ENCODE data around the gene AEBP1.

Gene AEBP1

DNA sequence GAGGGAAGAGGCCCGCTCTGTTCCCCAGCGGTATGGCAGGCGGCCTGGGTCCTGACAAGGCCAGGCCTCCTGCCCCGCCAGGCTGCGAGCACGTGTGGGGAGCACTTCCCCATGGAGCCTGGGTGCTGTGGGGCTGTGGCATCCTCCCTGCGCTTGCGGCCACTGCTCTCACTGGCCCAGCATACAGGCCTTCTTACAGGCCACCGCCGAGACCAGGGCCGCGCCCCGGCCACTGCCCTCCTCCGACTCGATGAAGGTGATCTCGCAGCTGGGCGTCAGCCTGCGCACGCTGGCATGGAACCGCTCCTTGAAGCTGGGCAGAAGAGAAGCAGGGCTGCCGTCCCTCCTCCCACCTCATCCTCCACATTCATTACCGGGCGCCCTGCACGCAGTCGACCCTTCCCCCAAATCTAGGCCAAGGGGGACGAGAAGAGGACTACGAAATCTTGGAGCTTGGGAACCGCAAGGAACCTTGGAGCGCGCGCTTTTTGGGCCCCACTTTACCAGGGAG, 40.9 kb downstream of the AEBP1 start:
- DNase-seq = no peak

DNA sequence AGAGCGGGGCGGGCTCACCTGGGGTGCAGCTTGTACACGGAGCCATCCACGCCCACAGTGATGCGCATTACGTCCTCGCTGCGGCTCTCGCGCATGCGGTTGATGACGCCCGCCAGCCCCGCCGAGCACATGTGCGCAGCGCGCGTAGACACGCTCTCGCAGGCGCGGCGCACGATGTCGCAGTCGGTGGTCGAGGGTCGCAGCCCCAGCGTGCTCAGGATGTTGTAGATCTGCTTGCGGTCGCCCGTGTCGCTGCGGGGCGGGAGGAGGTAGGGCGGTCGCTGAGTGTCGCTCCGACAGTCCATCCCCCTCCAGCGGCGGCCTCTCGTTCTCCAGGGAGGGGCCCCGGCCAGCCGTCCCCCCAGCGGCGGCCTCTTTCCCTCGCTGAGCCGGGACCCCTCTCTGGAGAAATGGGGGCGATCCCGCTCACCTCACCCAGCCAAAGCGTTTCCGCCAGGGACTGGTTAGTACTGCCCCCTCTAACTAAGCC, 41.4 kb downstream of the AEBP1 start:
- DNase-seq = peak; percentile 37

DNA sequence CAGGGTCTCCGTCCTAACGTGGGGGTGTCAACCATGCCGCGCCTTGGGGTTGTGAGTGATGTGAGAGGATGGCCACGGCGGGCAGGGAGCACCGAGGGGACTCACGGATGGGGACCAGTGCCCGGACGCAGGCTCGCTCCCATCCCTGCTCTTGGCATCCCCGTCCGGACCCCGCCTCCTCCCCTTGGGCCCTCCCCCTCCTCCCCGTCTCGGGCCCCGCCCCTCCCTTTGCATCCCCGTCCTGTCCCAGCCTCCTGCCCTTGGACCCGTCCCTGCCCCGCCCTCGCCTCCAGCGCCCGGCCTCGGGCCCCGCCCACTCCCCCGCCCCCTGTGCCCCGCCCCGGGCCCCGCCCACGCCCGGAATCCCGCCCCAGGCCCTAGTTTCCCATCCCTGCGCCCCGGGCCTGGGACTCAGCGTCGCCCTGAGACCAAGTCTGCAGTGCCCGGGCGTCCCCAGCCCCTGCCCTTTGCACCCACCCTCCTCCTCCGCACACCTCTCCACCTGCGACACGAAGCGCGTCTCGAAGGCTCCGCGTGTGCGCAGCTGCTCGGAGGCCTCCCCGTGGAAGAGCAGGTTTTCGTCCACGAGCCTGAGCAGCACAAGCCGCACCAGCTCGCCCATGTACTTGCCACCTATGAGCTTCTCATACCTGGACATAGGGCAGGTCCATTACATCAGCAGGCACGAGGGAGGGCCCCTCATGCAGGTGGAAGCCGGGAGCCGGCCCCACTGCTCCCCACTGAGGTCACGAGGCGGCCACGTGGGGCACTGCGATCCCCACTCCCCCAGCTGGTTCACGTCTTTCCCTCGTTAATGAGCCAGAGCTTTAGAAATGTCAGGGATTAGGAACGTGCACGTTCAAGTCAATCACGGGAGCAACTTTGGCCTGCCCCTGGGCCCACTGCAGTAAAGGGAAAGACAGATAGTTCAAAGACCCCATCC, 42.1 kb downstream of the AEBP1 start:
- DNase-seq = peak; percentile 67

DNA sequence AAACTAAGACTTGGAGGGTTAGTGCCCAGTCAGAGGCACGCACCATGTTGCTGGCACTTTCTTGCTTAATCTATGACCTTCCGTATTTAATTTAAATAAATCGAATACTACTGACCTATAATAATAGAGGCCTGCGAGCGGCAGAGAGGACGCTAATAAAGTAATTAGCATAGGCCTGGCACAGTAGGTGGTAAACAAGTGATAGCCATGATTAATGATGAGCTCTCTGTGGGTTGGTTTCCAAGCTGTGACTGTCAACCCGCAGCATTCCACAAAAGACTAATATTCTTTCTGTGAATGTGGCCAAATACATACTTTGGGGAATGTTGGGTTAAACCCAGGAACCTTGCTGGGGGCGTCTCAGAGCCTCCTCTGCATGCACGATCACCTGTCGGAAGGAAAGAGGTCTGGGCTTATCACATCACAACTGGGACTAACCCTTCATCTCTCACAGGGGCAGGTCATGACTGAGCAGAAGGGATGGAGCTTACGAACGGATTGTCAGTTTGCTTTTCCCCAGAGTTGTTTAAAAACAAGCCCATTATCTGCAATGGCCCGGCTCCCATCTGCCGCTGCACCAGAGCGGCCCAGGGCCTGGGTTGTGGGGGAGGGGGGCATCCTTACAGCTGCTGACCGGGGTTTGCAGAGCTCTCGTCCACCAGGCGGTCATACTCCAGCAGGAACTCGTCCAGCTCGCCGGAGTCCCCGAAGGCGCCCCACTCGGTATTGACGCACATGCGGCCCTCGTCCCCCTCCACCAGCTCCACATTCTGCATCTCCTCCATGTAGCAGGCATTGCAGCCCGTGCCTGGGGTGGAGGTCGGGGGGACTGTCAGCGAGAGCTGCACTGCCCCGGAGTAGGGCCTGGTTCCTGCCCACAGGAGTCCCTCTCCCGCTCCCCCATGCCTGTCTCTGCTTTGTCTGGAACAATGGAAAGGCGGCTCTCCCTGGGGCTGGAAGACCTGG, 43.2 kb downstream of the AEBP1 start:
- DNase-seq = no peak

DNA sequence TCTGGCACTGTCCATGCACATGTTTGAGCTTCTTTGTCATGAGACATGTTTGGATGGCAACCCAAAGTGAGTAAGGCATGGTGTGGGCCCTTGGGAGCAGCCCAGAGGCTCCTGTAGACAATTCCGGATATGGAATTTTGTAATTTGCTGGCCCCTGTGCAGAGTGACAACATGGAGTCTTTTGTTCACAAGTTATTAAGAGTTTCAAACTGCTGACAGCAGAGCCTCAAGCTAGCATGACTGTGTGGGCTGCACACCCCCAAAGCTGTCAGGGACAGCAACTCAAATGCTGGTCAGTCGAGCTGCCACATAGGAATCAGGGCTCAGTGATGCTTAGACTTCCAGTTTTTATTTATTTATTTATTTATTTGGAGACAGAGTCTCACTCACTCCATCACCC, 44.0 kb downstream of the AEBP1 start:
- DNase-seq = no peak

DNA sequence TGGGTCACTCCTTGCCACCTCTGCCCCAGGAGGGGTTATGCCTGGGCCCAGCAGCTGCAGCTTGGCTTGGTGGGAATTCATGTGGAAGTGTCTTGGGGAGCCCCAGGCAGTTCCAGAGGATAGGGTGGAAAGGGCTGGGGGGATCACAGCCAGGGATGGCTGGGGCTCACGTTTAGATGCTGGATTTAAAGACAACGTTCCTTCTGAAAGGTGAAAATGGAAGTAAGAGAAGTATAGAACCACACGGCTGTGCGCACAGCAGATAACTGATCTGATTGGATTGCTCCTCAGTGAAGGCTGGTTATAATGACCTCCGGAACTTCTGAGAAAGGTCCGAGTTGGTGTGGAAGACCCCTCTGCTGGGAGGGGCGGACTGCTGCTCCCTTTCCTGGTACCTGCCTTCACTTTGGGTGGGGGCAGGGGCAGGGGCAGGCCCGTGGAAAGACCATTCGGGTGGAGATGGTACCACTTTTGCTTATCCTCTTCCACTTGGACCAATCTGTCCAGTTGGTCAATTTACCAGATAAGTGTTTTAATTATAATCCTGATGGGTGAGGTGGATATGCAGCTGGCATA, 44.9 kb downstream of the AEBP1 start:
- no peak for DNase-seq

DNA sequence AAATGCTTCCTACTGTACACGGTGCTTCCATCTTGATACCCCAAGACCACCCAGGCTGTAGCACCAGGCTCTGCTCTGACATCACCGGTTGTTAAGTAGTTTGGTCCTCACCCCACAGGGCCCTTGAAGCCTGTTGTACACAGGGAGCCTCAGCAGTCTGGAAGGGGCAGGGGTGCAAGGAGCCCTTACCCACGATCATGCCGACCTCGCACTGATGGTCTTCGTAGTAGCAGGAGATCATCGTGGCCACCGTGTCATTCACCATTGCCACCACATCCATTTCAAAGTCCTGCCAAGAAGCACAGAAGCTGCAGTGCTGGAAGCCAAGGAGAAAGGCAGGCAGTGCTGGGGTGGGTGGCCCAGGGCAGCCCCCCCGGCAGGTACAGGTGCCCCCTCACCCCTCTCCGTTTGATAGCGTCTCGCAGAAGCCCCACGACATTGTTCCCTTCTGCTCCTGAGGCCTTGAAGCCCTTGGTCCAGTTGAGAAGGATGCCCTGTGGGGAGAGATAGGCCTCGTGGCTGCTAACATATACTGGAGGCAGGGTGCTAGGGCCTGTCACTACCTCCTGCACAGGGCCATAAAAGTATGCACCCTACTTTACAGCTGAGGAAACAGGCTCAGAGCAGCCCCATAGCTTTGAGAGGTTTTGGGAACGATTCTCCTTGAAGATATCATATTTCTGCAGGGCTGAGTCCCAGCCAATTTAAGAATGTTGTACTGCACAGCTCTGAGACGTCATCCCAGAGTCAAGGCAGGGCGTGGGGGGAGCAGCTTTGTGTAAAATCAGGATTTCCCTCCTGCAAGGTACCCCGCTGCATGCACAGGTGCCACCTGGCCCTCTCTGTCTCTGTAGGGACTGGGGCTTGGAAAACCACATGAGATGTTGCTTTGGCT, 45.7 kb downstream of the AEBP1 start:
- no peak for DNase-seq

DNA sequence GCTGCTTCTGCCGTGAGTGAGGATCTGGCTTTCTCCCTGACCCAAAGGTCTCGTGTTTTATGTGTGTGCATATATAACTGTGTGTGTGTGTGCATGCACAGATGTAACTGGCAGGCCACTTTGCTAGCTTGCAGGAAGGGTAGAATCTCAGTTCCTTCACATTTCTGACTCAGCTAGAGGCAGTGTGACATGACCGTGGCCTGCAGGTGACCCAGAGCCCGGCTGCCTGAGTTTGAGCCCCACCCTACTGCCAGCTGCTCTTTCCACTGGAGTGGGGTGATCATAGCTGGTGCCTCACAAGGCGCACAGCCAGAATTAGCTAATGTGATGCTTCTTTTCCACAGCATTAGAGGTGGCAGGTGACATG, 46.3 kb downstream of the AEBP1 start:
- no peak for DNase-seq

DNA sequence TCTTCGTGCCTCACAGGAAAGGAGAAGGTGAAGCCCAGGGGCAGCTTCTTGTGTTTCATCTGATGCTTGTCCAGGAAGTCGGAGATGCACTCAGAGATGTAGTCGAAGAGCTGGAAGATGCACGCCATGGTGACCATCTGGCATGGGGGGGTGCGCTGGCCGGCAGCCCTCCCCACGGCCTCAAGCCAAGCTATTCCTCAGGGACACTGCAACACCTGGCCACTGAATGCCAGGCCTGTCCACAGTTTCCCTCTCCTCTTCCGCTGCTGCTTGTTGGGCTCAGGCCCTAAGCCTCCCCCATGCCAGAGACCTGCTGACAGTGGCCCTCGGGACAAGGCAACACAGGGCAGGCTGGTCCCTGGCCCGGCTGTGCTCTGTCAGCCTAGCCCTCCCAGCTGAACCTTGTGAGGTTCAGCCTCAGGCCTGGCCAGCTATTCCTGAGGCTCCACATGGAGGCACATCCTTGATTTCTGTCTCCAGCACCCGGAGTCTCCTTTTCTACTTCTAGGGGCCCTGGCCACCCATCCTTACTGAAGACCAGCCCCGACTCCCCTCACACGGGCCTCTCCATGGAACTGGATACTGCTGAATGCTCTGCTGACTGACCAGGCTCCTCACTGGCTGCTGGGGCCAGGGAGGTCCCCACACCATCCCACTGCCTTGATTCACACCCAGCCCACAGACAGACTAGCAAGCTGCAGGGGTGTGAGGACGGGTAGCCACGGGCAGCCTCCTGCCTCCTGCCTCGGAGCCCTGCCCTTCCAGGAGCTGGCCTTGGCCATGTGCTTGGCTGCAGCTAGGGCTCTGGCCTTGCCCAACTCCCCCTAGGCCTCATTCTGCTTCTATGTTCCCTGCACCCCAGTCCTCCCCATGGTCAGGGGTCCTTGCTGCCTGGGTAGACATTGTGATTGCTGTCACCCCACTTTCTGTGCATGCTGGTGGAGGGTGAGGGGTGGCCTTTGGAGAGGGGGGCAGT, 47.1 kb downstream of the AEBP1 start:
- no peak for DNase-seq

DNA sequence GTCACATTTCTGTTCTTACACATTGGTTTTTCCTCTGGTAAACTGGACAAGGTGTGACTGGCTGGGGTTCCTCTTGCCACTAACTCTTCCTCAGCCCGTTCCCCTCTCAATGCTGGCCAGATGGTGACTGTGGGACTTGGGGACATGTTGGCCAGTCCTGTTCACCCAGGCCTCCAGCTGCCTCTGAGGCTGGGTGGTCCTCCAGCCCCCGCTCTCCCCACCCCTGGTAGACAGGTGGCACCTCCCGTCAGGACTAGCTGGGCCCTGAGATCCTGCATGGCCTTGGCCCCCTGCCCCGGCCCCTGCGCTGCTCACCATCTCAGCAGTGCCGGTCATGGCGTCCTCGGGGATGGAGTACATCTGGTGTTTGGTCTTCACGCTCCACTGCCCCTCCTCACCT, 47.8 kb downstream of the AEBP1 start:
- DNase-seq = no peak

DNA sequence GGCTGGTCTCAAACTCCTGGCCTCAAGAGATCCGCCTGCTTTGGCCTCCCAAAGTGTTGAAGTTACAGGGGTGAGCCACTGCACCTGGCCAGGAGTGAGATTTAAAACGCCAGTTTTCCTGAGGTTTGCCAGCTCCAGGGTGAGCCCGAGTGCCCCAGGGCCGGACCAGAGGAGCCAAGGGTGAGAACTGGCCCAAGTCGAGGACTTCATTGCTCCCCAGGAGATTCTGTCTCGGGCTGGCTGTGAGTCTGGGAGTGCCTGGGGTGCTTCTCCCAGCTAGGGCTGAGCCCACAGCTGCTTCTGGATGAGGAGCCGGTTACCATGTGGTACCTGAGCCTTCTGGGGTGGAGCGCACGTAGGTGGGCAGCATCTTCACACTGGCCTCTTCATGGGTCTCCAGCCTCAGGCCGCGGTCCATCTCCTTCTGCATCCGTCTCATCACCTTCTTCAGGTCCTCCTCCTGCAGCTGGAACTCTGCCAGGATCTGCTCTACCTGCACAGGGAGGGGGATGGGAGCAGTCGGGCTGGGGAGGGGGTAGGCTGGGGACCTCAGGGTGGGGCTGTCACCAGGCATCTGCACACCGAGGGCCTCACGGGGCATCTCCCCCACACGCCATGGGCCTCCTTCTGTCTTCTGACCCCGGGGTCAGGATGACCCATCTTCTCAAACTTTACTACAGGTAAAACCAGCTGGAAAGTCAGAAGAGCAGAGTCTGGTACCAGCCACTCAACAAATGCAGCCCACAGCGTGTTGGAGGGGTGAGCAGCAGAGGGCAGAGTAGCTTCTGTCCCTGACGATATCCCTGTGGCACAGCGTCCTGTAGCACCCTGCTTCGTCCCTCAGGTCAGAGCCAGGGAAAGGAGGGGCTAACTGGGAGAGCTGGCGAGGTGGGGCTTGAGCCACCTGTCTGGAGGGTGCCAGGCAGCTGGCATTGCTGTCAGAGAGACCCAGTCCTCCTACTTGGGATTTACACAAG, 49.1 kb downstream of the AEBP1 start:
- DNase-seq = no peak

DNA sequence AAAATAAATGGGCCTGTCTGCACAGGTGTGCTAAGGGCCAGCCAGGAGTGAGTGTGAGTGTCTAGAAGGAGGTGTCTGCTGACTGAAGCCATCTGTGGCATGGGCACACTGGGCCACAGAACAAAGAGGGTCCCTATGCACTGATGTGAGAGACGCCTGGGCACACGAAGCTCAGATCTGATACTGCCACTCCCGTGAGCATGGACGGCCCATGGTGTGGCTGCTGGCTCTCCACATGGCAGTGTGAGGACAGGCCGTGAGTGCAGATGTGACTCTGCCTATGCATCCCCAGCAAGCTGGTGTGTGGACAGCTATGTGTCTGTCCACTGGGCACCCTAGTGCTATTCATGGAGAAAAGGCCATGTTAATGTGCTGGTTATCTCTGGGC, 49.8 kb downstream of the AEBP1 start:
- no peak for DNase-seq

DNA sequence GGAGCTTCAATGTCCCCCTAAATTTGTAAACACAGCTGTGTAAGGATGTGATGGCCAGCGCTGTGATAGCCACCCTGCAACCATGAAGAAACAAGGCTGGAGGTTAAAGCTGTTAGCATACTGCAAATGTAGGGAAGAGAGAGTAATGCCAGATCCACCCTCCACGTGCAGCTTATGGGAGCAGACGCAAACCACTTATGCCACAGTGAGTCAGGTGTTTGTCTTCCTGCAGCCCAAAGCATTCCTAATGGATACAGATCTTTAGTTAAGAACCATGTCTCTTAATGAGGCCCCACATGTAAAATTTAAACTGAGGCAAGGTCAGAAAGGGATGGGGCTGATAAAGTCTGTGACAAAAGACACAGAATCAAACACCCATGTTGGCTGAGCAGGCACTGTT, 50.6 kb downstream of the AEBP1 start:
- no peak for DNase-seq

DNA sequence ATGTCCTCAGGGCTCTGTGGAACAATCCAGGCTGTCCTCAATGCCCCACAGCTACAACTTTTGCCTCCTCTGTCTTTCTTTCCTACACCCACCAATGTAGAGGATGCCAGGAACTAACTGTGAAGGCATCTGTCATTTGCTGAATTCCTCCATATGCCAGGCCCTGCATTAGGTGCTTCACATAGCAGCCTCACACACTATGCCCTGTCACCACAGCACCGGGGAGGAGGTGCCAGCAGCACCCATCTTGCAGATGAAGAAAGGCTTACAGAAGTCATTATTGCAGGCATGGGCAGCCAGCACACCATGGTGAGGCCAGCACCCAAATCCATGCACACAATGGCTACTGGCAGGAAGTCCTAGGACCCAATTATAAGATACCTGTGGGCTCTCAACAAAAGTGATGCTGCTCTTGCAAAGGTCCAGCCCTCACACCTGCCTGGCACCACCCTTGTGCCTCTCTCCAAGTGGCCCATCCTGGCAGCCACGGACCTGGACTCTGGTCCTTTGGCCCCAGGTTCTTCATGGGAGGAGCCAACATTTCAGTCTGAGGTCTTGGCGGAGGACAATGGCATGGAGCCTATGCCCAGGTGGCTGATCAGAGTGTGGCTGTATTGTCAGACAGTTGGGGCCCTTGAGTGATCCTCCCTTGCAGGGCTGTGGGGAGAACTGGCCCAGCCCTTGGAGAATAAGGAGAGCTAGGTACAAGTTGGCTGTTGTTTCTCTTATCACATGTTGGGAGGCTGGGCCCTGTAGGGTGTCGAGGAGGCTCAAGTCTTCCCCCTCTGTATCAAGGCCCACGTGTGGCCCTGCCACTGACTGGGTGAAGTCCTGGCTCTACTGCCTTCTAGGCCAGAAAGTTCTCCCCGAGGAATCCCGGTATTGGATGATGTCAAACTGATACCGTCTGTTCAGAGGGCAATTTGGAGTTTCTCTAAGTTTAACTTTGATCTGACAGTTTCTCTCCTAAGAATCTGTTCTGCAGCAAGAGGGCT, 51.3 kb downstream of the AEBP1 start:
- no peak for DNase-seq

DNA sequence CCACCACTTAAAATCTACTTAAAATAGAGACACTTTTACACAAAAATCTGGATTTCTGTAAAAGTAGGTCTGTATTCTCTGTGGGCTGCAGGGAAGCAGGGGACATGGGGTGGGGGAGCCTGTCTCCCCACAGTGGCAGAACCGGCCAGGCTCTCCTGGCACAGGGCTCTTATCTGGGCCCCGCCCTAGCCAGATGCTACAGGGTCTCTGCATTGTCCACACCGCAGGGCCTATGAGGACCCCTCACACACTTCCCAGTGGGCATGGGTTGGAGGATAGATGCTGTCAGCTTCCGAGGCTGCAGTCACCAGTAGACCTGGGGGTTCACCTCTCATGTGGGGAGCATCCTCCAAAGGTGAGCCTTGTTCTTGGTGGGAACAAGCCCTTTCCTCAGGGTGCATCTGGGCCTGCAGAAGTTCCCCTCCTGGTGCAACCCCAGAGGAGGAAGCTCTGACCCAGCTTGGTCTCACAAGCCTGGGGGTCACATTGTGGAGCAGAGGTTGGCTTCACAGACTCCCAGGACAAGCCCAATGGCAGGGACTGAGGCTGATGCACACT, 52.4 kb downstream of the AEBP1 start:
- no peak for DNase-seq

DNA sequence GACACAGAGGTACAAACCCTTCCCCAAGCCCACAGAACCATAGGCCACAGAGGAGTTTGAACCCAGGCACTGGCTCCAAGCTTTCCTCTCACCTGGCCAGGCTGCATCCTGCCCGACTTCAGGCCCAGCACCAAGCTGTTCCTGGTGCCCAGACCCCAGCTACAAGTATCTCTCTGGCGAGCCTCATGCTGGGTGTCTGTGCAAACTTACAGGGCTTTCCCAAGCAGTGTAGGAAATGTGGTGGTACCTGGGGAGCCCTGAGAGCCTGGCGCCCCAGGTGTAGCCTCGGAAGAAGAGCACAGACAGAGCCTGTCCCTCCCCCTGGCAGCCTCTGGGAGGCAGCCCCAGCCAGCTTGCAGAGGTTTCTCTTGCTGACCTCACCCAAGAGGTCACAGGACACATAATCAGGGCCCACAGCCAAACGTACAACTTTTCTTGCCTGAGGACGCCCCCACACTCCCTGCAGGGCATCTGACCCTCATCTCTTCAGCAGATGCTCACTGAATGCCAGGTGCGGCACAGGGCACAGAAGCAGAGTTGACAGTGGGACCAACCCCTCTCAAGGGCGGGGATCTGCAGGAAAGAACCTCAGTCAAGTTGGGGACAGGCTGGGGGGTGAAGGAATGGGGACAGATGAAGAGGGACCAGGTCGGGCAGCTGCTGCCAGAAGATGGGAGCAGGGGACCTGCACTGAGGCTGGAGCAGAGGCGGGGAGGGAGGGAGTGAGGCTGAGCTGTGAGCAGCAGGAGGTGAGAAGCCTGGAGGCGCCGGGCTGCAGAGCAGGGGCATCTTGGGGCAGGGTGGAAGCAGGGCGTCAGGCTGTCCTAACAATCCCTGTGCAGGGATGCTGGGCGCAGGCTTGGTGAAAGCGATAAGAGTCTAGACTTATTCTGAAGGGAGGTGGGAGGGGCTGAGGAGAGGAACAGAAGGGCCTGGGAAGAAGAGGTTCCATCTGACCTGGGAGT, 53.3 kb downstream of the AEBP1 start:
- no peak for DNase-seq
